GM19455 (cell line): ENCODE results near the gene ZFP64.
A peak's percentile ranks its signal among the peaks of the same experiment; 100 is the strongest.
"Not testable (repeated sequence)": the region's sequence is repeated elsewhere in the genome, so short reads cannot be mapped to it uniquely, and the experiment has no call there.

Experiments used
- ATAC-seq: cut with Tn5 transposase; IDR thresholded peaks from one replicate; pipeline ENCODE4 v1.9.1; 2021; ENCODE audit not compliant: unreplicated experiment

Gene ZFP64

GRCh38 chr20:52191132-52191915 lies at the start of gene ZFP64:
TSS of gene ZFP64 (minus strand) at chr20:52191779. CDS start at chr20:52191636, 143 bp downstream.
- peak; percentile 76 for ATAC-seq

GRCh38 chr20:52240802-52241201 lies 49.2 kb upstream of the ZFP64 start:
- no peak for ATAC-seq

GRCh38 chr20:52239102-52239501 lies 47.5 kb upstream of the ZFP64 start:
- ATAC-seq, result no peak

- no peak for ATAC-seq
Measured at GRCh38 chr20:52236292-52236691, 44.7 kb upstream of the ZFP64 start.

GRCh38 chr20:52235129-52235528 lies 43.5 kb upstream of the ZFP64 start:
- no peak for ATAC-seq

GRCh38 chr20:52234302-52235045 lies 42.9 kb upstream of the ZFP64 start:
- no peak for ATAC-seq

- ATAC-seq, result no peak
Measured at GRCh38 chr20:52231230-52231746, 39.7 kb upstream of the ZFP64 start.

GRCh38 chr20:52230409-52230808 lies 38.8 kb upstream of the ZFP64 start:
- ATAC-seq, result no peak

GRCh38 chr20:52229346-52229745 lies 37.8 kb upstream of the ZFP64 start:
- ATAC-seq, result not testable (repeated sequence)

GRCh38 chr20:52226370-52226769 lies 34.8 kb upstream of the ZFP64 start:
- ATAC-seq, result no peak

- no peak for ATAC-seq
Measured at GRCh38 chr20:52224920-52225319, 33.3 kb upstream of the ZFP64 start.

GRCh38 chr20:52221362-52221761 lies 29.8 kb upstream of the ZFP64 start:
- ATAC-seq, result not testable (repeated sequence)

GRCh38 chr20:52220891-52221290 lies 29.3 kb upstream of the ZFP64 start:
- ATAC-seq, result not testable (repeated sequence)

- ATAC-seq, result no peak
Measured at GRCh38 chr20:52219441-52219840, 27.9 kb upstream of the ZFP64 start.

GRCh38 chr20:52217689-52218395 lies 26.3 kb upstream of the ZFP64 start:
- ATAC-seq, result no peak

GRCh38 chr20:52213995-52214394 lies 22.4 kb upstream of the ZFP64 start:
- ATAC-seq, result no peak

- ATAC-seq, result no peak
Measured at GRCh38 chr20:52212943-52213342, 21.4 kb upstream of the ZFP64 start.

GRCh38 chr20:52210037-52210990 lies 18.7 kb upstream of the ZFP64 start:
- ATAC-seq, result no peak

- no peak for ATAC-seq
Measured at GRCh38 chr20:52209154-52209571, 17.6 kb upstream of the ZFP64 start.
